H1 (cell line): ENCODE measurements around the gene SPP1. TPM values are rescaled to one million over a fixed set of nuclear protein-coding genes. Genes with fewer than 3 reads are reported as not detected.

Source experiments
- RAD21 ChIP-seq, 2 experiments: IDR thresholded peaks in 1 of 2; conservative IDR thresholded peaks in 1 of 2; 2 replicates each; pipeline ENCODE4 v1.6.1; 2011; ENCODE audit warnings: low read depth in 2 of 2, low read length in 2 of 2, improper control_type of control experiment in 1 of 2, inconsistent platforms in 1 of 2, mild to moderate bottlenecking in 1 of 2, moderate library complexity in 1 of 2
- polyA plus RNA-seq, 7 experiments: library from polyadenylated mRNA; depleted of rRNA in 3 of 7; stranded (reverse) in 5 of 7; unstranded in 2 of 7; fragments of >200 nt in 5 of 7; fragments of 200-250 nt in 2 of 7; gene quantifications; 1 replicate in 5 of 7; 2 replicates in 1 of 7; 4 replicates in 1 of 7; pipeline versions ENCODE4 v1.2.1 to v1.2.3, GENCODE V29; 2011 to 2013; ENCODE audit warnings: missing spikeins in 2 of 7, mixed read lengths in 2 of 7
- total RNA-seq: library from RNA; stranded (reverse); fragmentation: NEBNext Ultra II Directional; extraction: Animal tissue kit (Norgen Biotek cat#: 25700); gene quantifications from 2 replicates; pipeline ENCODE4 v1.2.1, GENCODE V29; 2021
- TF ChIP-seq, protein P1 (sequence below): fragments of 300-600 bp; sonication (generic); IDR thresholded peaks from 2 replicates; pipeline ENCODE4 v1.7.1; 2012; ENCODE audit warnings: low read length, moderate library complexity, mild to moderate bottlenecking, inconsistent platforms; ENCODE audit not compliant: insufficient replicate concordance

SPP1 gene
- total and polyA plus RNA-seq, 2 of the 8 experiments (the other 6 are each of a cell fraction or from before 2014, with no cell fraction given): 13.7 to 26.5 TPM

DNA sequence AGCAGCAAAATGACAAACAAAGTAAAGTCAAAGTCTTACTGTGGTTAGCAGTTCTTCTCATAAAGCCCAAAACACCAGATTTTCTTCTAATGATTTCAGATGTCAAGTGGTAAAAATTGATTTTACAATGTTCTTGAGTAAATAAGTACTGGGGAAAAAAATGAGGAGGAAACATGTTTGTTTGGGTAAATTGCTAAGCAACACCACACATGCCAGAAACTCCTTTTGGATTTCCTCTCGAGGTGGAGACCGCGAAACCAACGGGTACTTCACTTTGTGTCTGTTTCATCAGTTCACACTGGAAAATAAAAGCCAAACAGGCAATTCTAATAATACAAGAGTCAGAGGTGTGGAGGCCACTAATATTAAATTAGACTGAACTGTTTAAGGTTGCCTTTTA lies 27.3 kb downstream of the SPP1 start (continued):
- TF ChIP-seq, protein P1, sequence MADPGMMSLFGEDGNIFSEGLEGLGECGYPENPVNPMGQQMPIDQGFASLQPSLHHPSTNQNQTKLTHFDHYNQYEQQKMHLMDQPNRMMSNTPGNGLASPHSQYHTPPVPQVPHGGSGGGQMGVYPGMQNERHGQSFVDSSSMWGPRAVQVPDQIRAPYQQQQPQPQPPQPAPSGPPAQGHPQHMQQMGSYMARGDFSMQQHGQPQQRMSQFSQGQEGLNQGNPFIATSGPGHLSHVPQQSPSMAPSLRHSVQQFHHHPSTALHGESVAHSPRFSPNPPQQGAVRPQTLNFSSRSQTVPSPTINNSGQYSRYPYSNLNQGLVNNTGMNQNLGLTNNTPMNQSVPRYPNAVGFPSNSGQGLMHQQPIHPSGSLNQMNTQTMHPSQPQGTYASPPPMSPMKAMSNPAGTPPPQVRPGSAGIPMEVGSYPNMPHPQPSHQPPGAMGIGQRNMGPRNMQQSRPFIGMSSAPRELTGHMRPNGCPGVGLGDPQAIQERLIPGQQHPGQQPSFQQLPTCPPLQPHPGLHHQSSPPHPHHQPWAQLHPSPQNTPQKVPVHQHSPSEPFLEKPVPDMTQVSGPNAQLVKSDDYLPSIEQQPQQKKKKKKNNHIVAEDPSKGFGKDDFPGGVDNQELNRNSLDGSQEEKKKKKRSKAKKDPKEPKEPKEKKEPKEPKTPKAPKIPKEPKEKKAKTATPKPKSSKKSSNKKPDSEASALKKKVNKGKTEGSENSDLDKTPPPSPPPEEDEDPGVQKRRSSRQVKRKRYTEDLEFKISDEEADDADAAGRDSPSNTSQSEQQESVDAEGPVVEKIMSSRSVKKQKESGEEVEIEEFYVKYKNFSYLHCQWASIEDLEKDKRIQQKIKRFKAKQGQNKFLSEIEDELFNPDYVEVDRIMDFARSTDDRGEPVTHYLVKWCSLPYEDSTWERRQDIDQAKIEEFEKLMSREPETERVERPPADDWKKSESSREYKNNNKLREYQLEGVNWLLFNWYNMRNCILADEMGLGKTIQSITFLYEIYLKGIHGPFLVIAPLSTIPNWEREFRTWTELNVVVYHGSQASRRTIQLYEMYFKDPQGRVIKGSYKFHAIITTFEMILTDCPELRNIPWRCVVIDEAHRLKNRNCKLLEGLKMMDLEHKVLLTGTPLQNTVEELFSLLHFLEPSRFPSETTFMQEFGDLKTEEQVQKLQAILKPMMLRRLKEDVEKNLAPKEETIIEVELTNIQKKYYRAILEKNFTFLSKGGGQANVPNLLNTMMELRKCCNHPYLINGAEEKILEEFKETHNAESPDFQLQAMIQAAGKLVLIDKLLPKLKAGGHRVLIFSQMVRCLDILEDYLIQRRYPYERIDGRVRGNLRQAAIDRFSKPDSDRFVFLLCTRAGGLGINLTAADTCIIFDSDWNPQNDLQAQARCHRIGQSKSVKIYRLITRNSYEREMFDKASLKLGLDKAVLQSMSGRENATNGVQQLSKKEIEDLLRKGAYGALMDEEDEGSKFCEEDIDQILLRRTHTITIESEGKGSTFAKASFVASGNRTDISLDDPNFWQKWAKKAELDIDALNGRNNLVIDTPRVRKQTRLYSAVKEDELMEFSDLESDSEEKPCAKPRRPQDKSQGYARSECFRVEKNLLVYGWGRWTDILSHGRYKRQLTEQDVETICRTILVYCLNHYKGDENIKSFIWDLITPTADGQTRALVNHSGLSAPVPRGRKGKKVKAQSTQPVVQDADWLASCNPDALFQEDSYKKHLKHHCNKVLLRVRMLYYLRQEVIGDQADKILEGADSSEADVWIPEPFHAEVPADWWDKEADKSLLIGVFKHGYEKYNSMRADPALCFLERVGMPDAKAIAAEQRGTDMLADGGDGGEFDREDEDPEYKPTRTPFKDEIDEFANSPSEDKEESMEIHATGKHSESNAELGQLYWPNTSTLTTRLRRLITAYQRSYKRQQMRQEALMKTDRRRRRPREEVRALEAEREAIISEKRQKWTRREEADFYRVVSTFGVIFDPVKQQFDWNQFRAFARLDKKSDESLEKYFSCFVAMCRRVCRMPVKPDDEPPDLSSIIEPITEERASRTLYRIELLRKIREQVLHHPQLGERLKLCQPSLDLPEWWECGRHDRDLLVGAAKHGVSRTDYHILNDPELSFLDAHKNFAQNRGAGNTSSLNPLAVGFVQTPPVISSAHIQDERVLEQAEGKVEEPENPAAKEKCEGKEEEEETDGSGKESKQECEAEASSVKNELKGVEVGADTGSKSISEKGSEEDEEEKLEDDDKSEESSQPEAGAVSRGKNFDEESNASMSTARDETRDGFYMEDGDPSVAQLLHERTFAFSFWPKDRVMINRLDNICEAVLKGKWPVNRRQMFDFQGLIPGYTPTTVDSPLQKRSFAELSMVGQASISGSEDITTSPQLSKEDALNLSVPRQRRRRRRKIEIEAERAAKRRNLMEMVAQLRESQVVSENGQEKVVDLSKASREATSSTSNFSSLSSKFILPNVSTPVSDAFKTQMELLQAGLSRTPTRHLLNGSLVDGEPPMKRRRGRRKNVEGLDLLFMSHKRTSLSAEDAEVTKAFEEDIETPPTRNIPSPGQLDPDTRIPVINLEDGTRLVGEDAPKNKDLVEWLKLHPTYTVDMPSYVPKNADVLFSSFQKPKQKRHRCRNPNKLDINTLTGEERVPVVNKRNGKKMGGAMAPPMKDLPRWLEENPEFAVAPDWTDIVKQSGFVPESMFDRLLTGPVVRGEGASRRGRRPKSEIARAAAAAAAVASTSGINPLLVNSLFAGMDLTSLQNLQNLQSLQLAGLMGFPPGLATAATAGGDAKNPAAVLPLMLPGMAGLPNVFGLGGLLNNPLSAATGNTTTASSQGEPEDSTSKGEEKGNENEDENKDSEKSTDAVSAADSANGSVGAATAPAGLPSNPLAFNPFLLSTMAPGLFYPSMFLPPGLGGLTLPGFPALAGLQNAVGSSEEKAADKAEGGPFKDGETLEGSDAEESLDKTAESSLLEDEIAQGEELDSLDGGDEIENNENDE: no peak
- TF ChIP-seq RAD21 (IDR thresholded peaks at IDR 0.05 in 1 of 2, conservative IDR thresholded peaks at IDR 0.05 in 1 of 2; ENCODE audit: low read depth in 2 of 2, low read length in 2 of 2): no peak
